Sigmoid colon (tissue), 4 donors: ENCODE results near the gene CRACR2A.

Source experiments
- POLR2A ChIP-seq, 2 donors: fragments of 450-650 bp; IDR thresholded peaks; one replicate each; pipeline ENCODE4 v1.6.1; 2016; ENCODE audit warnings: antibody characterized with exemption in 2 of 2, mild to moderate bottlenecking in 2 of 2, moderate library complexity in 2 of 2
- POLR2AphosphoS5 ChIP-seq, 4 donors: sonication (generic); formaldehyde crosslinking; IDR thresholded peaks; one replicate each; pipeline ENCODE4 v1.6.1; 2017; ENCODE audit warnings: antibody characterized with exemption in 4 of 4
- TF ChIP-seq, protein P1 (sequence below), 4 experiments: fragments of 450-650 bp in 3 of 4; fragments of 200-600 bp in 1 of 4; IDR thresholded peaks; one replicate each; pipeline ENCODE4 v1.5.1; 2016 to 2019; ENCODE audit warnings: antibody characterized with exemption in 4 of 4, mild to moderate bottlenecking in 3 of 4, moderate library complexity in 2 of 4

DNA sequence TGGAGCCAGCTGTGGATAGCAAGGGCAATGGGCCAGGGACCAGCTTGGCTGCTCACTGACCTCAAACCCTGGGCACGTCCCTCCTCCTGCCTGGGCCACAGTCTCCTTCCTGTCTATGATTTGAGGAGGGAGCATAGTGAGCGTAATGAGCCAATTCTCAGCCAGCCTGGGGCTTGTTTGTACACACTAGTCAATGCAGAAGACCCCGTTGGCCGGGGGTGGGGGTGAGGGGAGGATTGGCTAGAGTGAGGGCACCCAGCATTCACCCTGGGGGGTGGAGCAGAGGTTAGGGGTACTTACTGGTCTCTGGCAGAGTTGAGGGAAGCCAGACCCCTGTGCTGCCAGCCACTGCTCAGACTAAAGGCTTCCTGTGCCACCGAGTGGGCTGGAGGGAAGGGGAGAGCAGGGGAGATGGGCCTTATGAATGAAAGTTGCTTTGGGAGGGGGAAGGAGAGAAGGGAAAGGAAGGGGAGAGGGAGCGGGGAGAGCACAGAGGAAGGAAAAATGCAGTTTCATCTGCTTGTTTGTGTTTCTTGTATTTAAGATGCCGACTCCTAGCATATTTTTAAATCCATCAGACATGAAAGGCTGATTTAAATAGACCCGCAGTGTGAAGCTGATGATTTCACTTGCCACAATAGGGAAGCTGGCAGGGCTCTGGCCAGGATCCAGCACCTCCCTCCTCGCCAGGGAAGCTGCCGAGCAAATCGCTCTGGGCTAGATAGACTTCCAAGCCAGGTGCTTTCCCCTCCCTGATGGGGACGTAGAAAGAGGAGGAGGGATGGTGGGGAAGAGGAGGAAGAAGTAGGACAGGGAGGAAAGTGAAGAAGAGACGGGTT lies 147.9 kb downstream of the CRACR2A start:
- TF ChIP-seq, protein P1, sequence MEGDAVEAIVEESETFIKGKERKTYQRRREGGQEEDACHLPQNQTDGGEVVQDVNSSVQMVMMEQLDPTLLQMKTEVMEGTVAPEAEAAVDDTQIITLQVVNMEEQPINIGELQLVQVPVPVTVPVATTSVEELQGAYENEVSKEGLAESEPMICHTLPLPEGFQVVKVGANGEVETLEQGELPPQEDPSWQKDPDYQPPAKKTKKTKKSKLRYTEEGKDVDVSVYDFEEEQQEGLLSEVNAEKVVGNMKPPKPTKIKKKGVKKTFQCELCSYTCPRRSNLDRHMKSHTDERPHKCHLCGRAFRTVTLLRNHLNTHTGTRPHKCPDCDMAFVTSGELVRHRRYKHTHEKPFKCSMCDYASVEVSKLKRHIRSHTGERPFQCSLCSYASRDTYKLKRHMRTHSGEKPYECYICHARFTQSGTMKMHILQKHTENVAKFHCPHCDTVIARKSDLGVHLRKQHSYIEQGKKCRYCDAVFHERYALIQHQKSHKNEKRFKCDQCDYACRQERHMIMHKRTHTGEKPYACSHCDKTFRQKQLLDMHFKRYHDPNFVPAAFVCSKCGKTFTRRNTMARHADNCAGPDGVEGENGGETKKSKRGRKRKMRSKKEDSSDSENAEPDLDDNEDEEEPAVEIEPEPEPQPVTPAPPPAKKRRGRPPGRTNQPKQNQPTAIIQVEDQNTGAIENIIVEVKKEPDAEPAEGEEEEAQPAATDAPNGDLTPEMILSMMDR (IDR thresholded peaks at IDR 0.05) = no peak
- TF ChIP-seq POLR2AphosphoS5 (IDR thresholded peaks at IDR 0.05) (no peak), POLR2A (IDR thresholded peaks at IDR 0.05) (no peak)
